Activated CD4-positive, alpha-beta memory T cell treated with anti-CD3 and anti-CD28 coated beads for 36 hours (primary cell): ENCODE measurements around the gene CD6. TPM values are rescaled to one million over a fixed set of nuclear protein-coding genes. Genes with fewer than 3 reads are reported as not detected.

Experiments
- CTCF ChIA-PET: fragments of 350-600 bp; sonication (Branson Sonifier 250); formaldehyde crosslinking; loops from one replicate; lab custom pipeline; 2021; ENCODE audit warnings: antibody characterized with exemption, inconsistent platforms; lab: Charles Lee
- POLR2A ChIA-PET: fragments of 350-600 bp; sonication (Branson Sonifier 250); formaldehyde crosslinking; loops from one replicate; lab custom pipeline; 2021; ENCODE audit warnings: antibody characterized with exemption; lab: Charles Lee
- DNase-seq: peaks from one replicate; pipeline ENCODE4 v3.0.0-alpha.2; 2020
- H3K27ac Mint-ChIP-seq: one replicate; pipeline ENCODE4 v1.8.0; 2021; ENCODE audit warnings: mixed read lengths
- H3K27me3 Mint-ChIP-seq: one replicate; pipeline ENCODE4 v1.8.0; 2021; ENCODE audit warnings: mixed read lengths
- H3K36me3 Mint-ChIP-seq: one replicate; pipeline ENCODE4 v1.8.0; 2021; ENCODE audit warnings: mixed read lengths
- H3K4me1 Mint-ChIP-seq: one replicate; pipeline ENCODE4 v1.8.0; 2021; ENCODE audit warnings: low read depth, mixed read lengths
- H3K4me3 Mint-ChIP-seq: one replicate; pipeline ENCODE4 v1.8.0; 2021; ENCODE audit warnings: mild to moderate bottlenecking, mixed read lengths
- H3K9me3 Mint-ChIP-seq: one replicate; pipeline ENCODE4 v1.8.0; 2021; ENCODE audit warnings: mixed read lengths
- intact Hi-C: fragments of 100-400 bp; cut with micrococcal nuclease; formaldehyde crosslinking; loops from one replicate; pipeline ENCODE4 v1.15.1; 2023
- total RNA-seq, 2 experiments: library from RNA; stranded (reverse); gene quantifications; one replicate each; pipeline ENCODE4 v1.2.3, GENCODE V29; 2021

CD6 gene, protein sequence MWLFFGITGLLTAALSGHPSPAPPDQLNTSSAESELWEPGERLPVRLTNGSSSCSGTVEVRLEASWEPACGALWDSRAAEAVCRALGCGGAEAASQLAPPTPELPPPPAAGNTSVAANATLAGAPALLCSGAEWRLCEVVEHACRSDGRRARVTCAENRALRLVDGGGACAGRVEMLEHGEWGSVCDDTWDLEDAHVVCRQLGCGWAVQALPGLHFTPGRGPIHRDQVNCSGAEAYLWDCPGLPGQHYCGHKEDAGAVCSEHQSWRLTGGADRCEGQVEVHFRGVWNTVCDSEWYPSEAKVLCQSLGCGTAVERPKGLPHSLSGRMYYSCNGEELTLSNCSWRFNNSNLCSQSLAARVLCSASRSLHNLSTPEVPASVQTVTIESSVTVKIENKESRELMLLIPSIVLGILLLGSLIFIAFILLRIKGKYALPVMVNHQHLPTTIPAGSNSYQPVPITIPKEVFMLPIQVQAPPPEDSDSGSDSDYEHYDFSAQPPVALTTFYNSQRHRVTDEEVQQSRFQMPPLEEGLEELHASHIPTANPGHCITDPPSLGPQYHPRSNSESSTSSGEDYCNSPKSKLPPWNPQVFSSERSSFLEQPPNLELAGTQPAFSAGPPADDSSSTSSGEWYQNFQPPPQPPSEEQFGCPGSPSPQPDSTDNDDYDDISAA
- 100 to 1,000 TPM; 271 to 279 TPM for total RNA-seq

DNA sequence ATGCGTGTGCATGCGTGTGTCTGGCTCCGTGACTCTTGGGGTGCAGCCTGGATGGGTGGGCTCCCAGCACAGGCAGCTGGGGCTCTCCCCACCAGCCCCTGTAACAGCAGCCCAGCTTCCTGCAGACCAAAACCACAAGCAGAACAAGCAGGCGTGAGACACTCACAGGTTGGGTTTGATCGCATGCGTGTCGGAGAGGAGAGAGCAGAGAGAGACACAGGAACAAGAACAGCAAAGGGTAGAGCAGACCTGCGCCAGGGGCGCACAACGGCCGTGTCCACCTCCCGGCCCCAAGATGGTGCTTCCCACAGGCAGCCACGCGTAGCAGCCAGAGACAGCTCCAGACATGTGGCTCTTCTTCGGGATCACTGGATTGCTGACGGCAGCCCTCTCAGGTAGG lies at the start of gene CD6:
Gene CD6, plus strand, starts transcription at position 161 of the 400 bp plus-strand sequence. Its CDS starts 186 bp downstream, at position 347.
- H3K4me3 Mint-ChIP-seq = peak within 1 kb of the TSS; percentile 95
- ChIA-PET POLR2A (interaction anchor here (1.0 to 2.0 kb wide), 5 partner anchors 31 to 95 kb away, joined by 3 to 18 read pairs (median 4); no protein-coding TSS in a partner anchor), CTCF (interaction anchor here (0.6 to 3.8 kb wide), 14 partner anchors 17 to 217 kb away, joined by 3 to 49 read pairs (median 4); no protein-coding TSS in a partner anchor)
- DNase-seq = peak; percentile 82
- H3K27me3 Mint-ChIP-seq = no peaks in the 10 kb centered on the region
- H3K4me1 Mint-ChIP-seq = peaks cover 20% of the 10 kb centered on the region
- H3K36me3 Mint-ChIP-seq = peaks cover 43% of the 10 kb centered on the region
- H3K9me3 Mint-ChIP-seq = peaks cover 6% of the 10 kb centered on the region
- peak within 1 kb of the TSS; percentile 99 for H3K27ac Mint-ChIP-seq
- intact Hi-C loops = loop anchor here (2.0 kb wide), 3 partner anchors 51 to 111 kb away; no protein-coding TSS in a partner anchor

DNA sequence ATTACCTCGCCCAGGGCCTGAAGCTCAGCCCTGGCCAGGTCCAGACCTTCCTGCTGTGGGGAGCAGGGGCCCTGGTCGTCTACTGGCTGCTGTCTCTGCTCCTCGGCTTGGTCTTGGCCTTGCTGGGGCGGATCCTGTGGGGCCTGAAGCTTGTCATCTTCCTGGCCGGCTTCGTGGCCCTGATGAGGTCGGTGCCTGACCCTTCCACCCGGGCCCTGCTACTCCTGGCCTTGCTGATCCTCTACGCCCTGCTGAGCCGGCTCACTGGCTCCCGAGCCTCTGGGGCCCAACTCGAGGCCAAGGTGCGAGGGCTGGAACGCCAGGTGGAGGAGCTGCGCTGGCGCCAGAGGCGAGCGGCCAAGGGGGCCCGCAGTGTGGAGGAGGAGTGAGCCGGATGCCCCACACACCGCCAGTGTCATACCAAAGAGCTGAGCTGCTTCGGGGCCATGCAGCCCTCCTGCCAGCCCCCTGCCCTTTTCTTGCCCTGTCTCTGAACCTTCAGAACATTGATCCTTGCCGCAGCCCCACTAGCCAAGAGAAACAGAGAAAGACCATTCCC lies 49.6 kb upstream of the CD6 start:
- Mint-ChIP-seq H3K9me3 (no peaks in the 10 kb centered on the region), H3K4me3 (no peak overlapping the region), H3K36me3 (peaks cover 46% of the 10 kb centered on the region), H3K27ac (no peak overlapping the region), H3K4me1 (peaks cover 43% of the 10 kb centered on the region), H3K27me3 (peaks cover 23% of the 10 kb centered on the region)
- DNase-seq = no peak
- POLR2A ChIA-PET = no interaction called here
- intact Hi-C loops = no loop called here
- CTCF ChIA-PET = no interaction called here

DNA sequence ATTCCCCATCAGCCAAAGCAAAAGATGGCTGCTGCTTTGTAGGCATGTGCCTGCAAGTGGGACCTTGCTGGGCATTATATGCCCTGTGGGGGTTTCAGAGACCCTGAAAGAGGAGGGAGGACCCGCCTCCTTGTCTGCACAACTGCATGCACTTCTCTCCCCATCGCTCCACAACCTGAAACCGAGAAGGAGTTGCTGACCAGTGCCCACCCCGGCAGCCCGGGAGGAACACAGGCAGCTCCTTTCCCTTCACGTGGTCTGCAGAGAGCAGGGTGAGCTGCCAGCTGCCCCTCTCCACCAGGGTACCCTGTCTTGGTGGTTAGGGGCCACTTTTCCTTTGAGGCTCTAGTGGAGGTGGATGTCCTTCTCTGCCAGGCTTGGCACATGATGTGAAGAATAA lies 48.6 kb upstream of the CD6 start:
- ChIA-PET CTCF (no interaction called here), POLR2A (no interaction called here)
- DNase-seq = no peak
- Mint-ChIP-seq H3K36me3 (peaks cover 40% of the 10 kb centered on the region), H3K4me1 (peaks cover 36% of the 10 kb centered on the region), H3K27me3 (peaks cover 23% of the 10 kb centered on the region), H3K9me3 (no peaks in the 10 kb centered on the region), H3K4me3 (no peak overlapping the region), H3K27ac (no peak overlapping the region)
- intact Hi-C loops = no loop called here

DNA sequence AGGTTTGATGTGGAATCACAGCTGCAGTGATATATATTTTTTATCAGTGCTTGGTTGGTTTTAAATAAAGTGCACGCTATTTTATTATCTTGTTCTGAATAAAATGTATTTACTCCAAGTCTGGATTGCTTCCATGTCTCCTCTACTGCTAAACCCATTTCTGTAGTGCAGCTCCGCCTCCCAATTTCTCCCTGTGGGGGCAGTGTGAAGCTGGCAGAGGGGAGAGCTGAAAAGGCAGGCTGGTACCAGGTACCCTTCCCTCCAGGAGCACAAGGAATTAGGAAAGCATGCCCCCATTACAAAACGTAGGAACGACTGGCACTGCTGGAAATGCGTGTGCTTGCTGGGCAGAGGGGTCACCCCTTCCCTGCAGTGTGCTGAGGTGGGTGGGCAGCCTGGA lies 48.2 kb upstream of the CD6 start:
- H3K4me1 Mint-ChIP-seq = peaks cover 32% of the 10 kb centered on the region
- DNase-seq = no peak
- intact Hi-C loops = no loop called here
- ChIA-PET CTCF (interaction anchor here (1.0 kb wide), 1 partner anchor 8 kb away, joined by 5 read pairs; no protein-coding TSS in a partner anchor), POLR2A (interaction anchor here (0.6 kb wide), 1 partner anchor 382 kb away, joined by 3 read pairs; no protein-coding TSS in a partner anchor)
- no peaks in the 10 kb centered on the region for H3K9me3 Mint-ChIP-seq
- no peak overlapping the region for H3K4me3 Mint-ChIP-seq
- peaks cover 40% of the 10 kb centered on the region for H3K36me3 Mint-ChIP-seq
- peaks cover 23% of the 10 kb centered on the region for H3K27me3 Mint-ChIP-seq
- no peak overlapping the region for H3K27ac Mint-ChIP-seq

DNA sequence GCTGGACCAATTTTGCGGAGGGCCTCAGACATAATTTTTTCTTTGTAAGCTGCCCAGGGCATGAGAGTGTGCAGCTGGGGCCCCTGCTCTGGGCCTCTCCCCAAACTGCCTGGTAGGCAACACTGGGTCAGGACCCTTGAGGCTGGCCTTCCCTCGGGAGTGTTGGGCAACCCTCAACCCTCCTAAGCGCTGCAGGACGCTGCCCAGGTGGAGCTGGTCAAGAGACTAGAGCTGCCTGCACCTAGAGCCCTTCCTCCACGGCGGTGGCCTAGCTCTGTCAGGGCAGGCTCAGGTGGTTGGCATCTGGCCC lies 47.7 kb upstream of the CD6 start:
- peaks cover 40% of the 10 kb centered on the region for H3K36me3 Mint-ChIP-seq
- no peak overlapping the region for H3K27ac Mint-ChIP-seq
- peak overlapping the region; percentile 45 for H3K4me3 Mint-ChIP-seq
- ChIA-PET POLR2A (interaction anchor here (0.6 kb wide), 1 partner anchor 381 kb away, joined by 3 read pairs; no protein-coding TSS in a partner anchor), CTCF (interaction anchor here (0.6 to 1.0 kb wide), 2 partner anchors 8 to 46 kb away, joined by 3 to 5 read pairs; no protein-coding TSS in a partner anchor)
- peaks cover 23% of the 10 kb centered on the region for H3K27me3 Mint-ChIP-seq
- H3K4me1 Mint-ChIP-seq = peaks cover 28% of the 10 kb centered on the region
- no peaks in the 10 kb centered on the region for H3K9me3 Mint-ChIP-seq
- no peak for DNase-seq
- intact Hi-C loops = loop anchor here (1.0 kb wide), 1 partner anchor 8 kb away; no protein-coding TSS in a partner anchor

DNA sequence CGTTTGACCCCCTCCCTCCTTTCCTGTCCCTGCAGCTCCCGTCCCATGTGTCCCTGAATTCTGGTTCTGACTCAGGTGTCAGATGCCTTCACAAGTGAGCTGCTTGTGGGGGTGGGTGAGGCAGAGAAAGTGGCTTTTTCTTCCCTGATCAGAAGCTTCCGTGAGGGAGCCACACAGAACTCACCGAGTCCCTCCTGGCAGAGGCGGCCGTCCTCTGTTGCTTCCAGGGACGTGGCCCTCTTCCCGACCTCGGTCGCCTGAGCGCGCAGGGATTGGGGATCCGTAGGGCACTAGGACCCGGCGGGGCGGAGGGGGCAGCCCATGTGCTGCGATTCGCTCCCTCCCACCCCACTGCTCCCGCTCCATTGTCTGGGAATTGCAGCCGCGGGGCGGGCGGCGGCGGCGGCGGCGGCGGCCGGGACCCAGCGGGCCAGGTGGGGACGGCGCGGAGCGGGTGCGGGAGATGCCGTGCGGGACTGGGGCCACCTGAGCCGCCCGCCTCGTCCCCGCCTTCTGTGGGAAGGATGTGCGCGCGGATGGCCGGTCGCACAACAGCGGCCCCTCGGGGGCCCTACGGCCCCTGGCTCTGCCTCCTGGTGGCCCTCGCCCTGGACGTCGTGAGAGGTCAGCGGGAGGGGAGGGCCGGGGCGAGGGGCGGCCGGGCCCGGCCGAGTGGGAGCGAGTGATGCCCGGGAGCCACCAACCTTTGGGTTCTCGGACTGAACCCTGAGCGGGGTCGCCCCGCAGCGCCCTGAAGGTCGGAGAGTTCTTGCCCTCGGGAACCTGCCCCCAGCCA lies 47.2 kb upstream of the CD6 start, which contains the start of gene TMEM132A:
Gene TMEM132A, plus strand, starts transcription at position 351 of the 796 bp plus-strand sequence. Its CDS starts 174 bp downstream, at position 525.
- peaks cover 23% of the 10 kb centered on the region for H3K27me3 Mint-ChIP-seq
- ChIA-PET POLR2A (no interaction called here), CTCF (interaction anchor here (0.6 to 1.0 kb wide), 2 partner anchors 9 to 46 kb away, joined by 3 to 5 read pairs; no protein-coding TSS in a partner anchor)
- peaks cover 39% of the 10 kb centered on the region for H3K36me3 Mint-ChIP-seq
- no peaks in the 10 kb centered on the region for H3K9me3 Mint-ChIP-seq
- H3K27ac Mint-ChIP-seq = no peak within 1 kb of the TSS
- intact Hi-C loops = loop anchor here (1.0 kb wide), 1 partner anchor 9 kb away; no protein-coding TSS in a partner anchor
- H3K4me1 Mint-ChIP-seq = peaks cover 22% of the 10 kb centered on the region
- DNase-seq = no peak
- peak within 1 kb of the TSS; percentile 46 for H3K4me3 Mint-ChIP-seq

DNA sequence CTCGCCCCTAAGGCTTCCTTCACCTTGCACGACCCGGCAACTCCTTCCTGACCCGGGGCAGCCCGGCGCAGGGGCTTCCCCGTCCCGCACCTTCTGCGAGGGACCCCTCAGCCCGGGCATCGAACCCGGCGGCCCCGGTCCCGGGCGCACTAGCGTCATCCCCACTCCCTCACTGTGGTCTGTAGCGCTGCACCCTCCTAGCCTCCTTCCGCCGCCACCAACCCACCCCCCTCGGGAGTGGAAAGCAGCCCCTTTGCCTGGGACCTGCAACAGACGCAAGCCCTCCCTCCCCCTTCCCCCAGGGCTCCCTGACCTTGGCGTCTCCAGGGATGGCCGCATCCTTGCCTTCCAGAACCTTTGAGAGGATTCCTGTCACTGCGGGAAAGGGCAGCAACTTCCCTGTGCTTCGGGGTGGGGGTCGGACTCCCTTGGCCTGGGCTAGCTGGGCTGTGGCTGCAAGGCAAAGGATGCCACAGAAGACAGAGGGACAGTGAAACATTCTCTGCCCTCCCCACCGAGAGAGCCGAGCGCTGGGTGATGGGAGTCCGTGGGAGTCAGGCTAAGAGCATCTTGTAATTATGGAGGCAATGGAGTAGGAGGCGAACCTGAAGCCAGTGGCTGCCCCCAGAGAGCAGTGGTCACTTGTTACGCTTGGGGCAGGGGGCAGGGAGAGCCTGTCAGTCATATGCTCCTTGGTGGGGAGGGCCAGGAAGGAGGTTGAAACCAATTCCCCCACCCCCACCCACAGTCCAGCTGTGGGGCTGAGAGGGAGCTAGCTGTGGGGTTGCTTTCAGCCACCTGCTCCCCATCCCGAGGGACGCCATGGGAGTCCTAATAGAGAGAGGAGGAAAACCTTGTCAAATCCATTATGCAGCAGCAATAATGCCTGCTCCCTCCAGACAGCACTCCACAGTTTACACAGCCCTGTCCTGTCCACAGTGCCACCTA lies 46.3 kb upstream of the CD6 start:
- peaks cover 27% of the 10 kb centered on the region for H3K27me3 Mint-ChIP-seq
- H3K9me3 Mint-ChIP-seq = no peaks in the 10 kb centered on the region
- peaks cover 15% of the 10 kb centered on the region for H3K4me1 Mint-ChIP-seq
- intact Hi-C loops = loop anchor here (1.0 kb wide), 1 partner anchor 10 kb away; no protein-coding TSS in a partner anchor
- POLR2A ChIA-PET = no interaction called here
- H3K27ac Mint-ChIP-seq = no peak overlapping the region
- peak overlapping the region; percentile 46 for H3K4me3 Mint-ChIP-seq
- CTCF ChIA-PET = interaction anchor here (1.2 kb wide), 1 partner anchor 10 kb away, joined by 4 read pairs; no protein-coding TSS in a partner anchor
- no peak for DNase-seq
- H3K36me3 Mint-ChIP-seq = peaks cover 30% of the 10 kb centered on the region

DNA sequence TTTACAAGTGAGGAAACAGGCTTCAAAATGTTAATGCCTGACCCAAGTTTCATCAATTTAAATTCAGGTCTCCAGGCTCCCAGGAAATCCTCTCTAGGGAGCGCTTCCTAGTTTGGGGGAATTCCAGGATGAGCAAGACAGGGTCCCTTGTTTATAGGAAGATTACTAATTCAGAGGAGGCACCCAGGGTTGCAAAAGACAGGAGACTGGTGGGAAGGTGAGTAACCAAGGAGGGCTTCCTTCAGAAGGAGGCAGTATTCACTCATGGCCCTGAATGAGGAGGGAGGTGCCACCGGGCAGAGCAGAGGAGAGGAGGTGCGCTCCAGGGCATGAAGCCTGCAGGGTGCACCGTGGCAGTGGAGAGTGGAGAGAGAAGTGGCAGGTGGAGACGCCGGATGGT lies 45.6 kb upstream of the CD6 start:
- ChIA-PET POLR2A (no interaction called here), CTCF (interaction anchor here (1.2 kb wide), 1 partner anchor 10 kb away, joined by 4 read pairs; no protein-coding TSS in a partner anchor)
- Mint-ChIP-seq H3K36me3 (peaks cover 23% of the 10 kb centered on the region), H3K4me3 (no peak overlapping the region), H3K27ac (no peak overlapping the region), H3K27me3 (peaks cover 27% of the 10 kb centered on the region), H3K4me1 (peaks cover 15% of the 10 kb centered on the region), H3K9me3 (no peaks in the 10 kb centered on the region)
- intact Hi-C loops = no loop called here
- DNase-seq = no peak

DNA sequence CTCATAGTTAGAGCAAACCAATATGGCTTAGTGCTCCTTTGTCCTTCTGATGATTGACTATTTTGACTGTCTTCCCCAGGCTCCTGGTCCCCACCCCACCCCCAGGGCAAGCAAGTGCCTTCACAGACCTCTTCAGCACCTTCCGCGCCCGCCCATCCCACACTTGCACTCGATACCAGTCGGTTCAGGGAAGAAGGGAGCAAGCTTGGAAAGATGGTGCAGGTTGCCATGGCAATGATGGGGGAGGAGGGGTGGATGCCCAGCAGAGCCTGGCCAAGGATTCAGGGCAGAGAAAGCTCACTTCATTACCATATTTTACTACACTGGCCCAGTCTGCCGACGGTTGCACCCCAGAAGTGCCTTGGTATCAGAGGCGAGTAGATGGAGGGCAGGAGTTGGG lies 45.0 kb upstream of the CD6 start:
- CTCF ChIA-PET = interaction anchor here (1.2 to 1.7 kb wide), 2 partner anchors 11 to 95 kb away, joined by 4 to 5 read pairs; no protein-coding TSS in a partner anchor
- no peak overlapping the region for H3K4me3 Mint-ChIP-seq
- intact Hi-C loops = no loop called here

DNA sequence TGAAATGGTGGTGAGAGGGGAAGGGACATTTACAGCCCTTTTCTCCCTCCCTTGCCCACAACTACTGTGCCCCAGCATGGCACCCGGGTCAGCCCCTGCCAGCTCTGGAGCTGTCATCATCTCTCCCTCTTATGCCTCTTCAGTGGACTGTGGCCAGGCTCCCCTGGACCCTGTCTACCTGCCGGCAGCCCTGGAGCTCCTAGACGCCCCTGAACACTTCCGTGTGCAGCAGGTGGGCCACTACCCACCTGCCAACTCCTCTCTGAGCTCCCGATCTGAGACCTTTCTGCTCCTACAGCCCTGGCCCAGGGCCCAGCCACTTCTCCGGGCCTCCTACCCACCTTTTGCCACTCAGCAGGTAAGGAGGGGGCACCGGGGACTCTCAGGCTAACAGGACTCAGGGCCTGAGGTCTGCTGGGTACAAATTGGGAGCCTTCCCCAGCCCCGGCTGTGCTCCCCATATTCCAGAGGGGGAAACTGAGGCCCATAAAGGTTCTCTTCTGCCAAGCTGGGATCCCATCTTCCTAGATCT lies 44.4 kb upstream of the CD6 start:
- no peak overlapping the region for H3K4me3 Mint-ChIP-seq
- no peaks in the 10 kb centered on the region for H3K9me3 Mint-ChIP-seq
- H3K36me3 Mint-ChIP-seq = peaks cover 11% of the 10 kb centered on the region
- H3K27ac Mint-ChIP-seq = no peak overlapping the region
- H3K27me3 Mint-ChIP-seq = peaks cover 27% of the 10 kb centered on the region
- ChIA-PET CTCF (interaction anchor here (1.7 to 2.1 kb wide), 2 partner anchors 12 to 96 kb away, joined by 5 to 6 read pairs; no protein-coding TSS in a partner anchor), POLR2A (no interaction called here)
- no peak for DNase-seq
- intact Hi-C loops = no loop called here
- H3K4me1 Mint-ChIP-seq = peaks cover 15% of the 10 kb centered on the region

More for the DNA sequence above, 45.0 kb upstream of the CD6 start:
- H3K9me3 Mint-ChIP-seq = no peaks in the 10 kb centered on the region
- peaks cover 17% of the 10 kb centered on the region for H3K36me3 Mint-ChIP-seq
- POLR2A ChIA-PET = no interaction called here
- DNase-seq = no peak
- H3K4me1 Mint-ChIP-seq = peaks cover 15% of the 10 kb centered on the region
- H3K27me3 Mint-ChIP-seq = peaks cover 27% of the 10 kb centered on the region
- no peak overlapping the region for H3K27ac Mint-ChIP-seq
